NOMO-1 treated with DMSO at 0.1 percent for 48 hours (cell line): ENCODE measurements around the gene FOXP1.
A peak's percentile ranks its signal among the peaks of the same experiment; 100 is the strongest.

ENCODE experiments used
- DNase-seq: peaks from one replicate; lab custom pipeline; 2025; ENCODE audit not compliant: unreplicated experiment; lab: John Stamatoyannopoulos, UW

FOXP1 gene

GRCh38 chr3:71402911-71403310 is 180.6 kb downstream of the FOXP1 start:
- DNase-seq = peak; percentile 12

DNA sequence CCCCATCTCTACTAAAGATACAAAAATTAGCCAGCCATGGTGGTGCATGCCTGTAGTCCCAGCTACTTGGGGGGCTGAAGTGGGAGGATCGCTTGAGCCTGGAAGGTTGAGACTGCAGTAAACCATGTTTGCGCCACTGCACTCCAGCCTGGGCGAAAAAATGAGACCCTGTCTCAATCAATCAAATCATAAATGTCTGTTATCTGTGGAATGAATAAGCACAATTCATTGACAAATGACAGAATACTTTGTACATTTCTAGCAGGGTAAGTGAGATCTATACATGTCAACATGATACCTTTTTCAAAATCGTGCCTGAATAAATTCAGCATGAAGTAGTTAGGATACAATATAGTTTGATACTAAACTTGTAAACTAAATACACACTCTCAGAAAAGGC is 181.2 kb downstream of the FOXP1 start:
- DNase-seq = no peak

GRCh38 chr3:71401695-71402231 is 181.8 kb downstream of the FOXP1 start:
- no peak for DNase-seq

GRCh38 chr3:71400986-71401451 is 182.5 kb downstream of the FOXP1 start:
- DNase-seq = no peak

DNA sequence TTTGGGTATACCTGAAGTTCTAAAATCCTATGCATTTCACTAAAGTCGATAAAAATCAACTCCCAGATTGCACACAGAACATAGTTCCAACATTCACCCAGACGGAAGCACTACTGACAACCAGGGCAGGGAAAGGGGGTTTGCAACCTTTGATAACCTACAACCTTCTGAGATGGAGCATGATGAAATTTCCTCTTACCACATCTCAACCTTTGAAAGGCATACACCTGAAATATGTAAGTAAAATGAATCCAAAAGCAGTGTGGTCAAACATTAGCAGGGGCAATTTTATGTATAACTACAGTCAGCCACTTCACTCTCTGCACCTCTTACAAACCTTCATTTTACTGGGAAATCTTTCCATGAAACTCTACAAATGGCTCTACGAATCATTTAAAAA is 184.1 kb downstream of the FOXP1 start:
- no peak for DNase-seq

DNA sequence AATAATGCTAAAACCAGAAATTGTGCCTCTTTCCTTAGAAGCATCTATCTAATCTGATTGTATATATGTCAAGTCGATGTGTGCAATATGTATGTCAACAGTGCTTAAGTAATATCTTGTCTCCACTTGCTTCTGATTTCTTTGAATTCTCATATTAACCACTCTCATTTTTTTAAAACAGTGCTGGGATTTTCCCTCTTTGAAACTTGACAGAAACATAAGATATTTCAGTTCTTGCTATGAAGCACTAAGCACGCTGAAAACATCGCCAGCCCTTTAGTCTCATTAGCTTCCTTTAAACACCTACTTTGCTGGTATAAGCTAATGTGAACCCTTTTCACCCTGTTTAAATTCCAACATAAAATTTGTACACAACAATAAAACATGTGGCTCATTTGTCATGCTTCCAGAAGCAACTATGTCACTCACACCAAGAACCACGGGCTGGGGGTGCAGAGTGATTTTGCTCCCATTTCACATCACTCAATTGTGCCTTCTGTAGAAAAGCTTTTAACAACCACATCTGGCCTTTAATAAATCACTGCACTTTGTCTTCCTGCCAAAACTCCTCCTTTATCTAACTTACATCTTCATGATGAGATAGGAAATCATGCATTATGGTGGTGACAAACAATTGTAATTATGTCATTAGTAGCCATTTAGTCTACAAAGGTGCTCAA is 185.2 kb downstream of the FOXP1 start:
- no peak for DNase-seq

- no peak for DNase-seq
These were observed 185.8 kb downstream of the FOXP1 start for GRCh38 chr3:71397726-71398125.

DNA sequence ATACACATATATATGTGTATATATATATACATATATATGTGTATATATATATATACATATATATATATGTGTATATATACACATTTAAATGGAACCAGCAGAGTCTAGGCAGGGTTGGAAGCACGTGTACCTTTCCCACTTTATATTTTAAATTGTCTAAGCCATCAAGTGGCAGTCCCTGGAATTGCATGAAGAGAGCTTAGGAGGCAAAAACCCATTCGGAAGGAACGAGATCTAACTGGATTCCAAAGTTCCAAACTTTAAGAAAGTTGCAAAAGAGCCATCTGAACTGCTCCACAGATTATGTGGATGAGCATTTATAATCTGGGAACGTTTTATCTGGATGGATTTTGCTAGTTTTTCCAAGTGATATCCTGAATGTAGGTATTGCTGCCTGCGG is 186.5 kb downstream of the FOXP1 start:
- DNase-seq = no peak

DNA sequence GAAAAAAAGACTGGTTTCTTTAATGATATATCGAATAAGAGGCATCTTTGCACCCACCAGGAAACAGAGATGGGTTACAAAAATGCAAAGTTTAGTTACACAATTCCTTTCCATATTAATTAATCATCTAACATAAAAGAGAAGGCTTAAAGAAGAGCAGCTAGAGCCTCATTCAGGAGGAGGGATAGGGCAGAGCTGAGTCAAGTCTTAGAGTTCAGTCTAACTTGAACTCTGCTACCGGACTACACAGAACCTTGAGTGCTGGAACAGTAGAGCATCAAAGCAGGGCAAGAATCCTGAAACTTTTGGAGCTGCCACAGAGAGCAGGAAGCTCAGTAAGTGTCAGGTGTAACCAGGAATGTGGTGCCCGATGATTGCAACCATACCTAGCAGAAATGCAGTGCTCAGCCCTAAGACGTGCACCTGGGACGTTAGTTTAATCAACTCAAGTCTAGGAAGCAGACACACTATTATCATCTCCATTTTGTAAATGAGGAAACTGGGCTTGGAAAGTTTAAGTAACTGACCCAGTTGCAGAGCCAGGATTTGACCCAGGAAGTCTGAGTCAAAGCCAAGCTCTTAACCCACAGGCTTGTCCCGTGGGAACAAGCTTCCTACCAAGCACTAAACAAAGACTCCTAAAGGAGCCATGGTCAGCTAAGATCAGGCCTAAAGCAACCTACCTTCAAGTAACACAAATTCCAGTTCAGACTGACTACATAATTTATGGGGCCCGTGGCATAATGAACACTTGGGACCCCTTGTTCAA is 187.4 kb downstream of the FOXP1 start:
- DNase-seq = no peak

DNA sequence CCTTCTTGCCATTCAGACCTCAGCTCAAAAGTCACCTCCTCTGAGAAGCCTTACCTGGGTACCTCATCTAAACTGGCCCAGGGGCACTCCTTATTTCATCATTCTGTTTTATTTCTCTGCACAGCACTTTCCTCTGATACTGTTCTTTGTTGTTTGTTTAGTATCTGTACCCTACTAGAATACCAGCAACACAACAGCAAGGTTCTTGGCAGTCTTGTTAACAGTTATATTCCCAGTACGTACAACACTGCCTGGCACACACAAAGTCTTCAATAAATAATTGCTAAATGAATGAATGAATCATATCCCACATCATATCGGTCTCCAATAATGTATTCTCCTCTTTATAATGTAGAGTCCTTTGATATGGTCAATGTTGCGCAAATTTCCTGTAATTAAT is 188.1 kb downstream of the FOXP1 start:
- no peak for DNase-seq

- DNase-seq = no peak
These were observed 189.8 kb downstream of the FOXP1 start for GRCh38 chr3:71393745-71394144.

DNA sequence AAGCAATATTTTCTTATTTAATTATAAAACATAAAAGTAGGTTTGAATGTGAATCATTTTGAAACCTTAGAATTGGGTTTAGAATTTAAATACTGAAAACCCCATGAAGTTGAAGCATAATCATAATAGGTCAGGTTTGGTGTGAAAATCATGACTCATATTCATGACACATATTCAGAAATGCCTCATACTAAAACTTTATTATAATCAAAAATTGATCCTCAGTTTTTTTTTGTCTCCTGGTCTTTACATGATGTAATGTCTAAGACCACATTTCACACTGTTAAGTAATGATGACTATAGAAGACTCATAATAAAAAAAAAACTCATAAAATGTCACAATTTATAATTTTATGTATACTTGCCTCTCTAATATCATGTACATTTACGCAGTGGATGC is 190.4 kb downstream of the FOXP1 start:
- no peak for DNase-seq

DNA sequence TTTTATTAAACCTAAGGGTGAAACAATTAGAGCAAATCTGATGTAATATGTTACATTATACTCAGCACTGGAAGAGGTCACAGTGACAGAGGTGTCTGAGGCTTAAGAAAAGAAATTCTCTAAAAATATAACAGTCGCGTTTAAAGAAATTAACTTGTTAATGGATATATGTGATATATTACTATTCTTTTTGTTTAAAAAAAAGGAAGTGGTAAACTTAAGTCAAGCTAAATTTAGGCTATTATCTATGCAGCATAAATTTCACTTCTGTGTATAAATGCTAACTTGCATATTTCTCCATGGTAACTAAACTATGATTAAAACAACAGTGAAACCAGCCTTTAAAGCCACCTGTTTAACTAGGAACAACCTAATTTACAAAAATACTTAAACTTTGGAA is 191.3 kb downstream of the FOXP1 start:
- peak; percentile 86 for DNase-seq

DNA sequence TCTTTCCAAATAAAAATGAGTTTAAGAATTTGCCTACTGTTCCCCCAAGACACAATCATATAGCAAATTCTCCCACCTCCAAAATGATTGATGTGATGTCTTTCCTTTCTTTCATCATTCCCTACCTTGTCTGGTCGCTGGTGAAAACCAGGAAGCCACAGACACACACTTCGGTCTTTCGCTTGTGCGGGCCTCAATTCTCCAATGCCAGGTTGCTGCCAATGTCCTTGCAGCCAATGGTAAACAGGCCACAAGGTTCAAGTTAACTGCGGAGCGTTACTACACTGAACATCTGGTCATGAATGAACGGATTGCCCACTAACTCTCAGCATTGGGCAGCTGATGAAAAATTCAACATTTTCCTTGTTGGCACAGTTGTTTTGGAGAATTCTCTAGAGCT is 192.2 kb downstream of the FOXP1 start:
- DNase-seq = peak; percentile 11

- DNase-seq = peak; percentile 23
These were observed 193.5 kb downstream of the FOXP1 start for GRCh38 chr3:71389911-71390573.

- DNase-seq = no peak
These were observed 194.3 kb downstream of the FOXP1 start for GRCh38 chr3:71389191-71389590.

GRCh38 chr3:71388535-71389120 is 194.9 kb downstream of the FOXP1 start:
- DNase-seq = peak; percentile 47

DNA sequence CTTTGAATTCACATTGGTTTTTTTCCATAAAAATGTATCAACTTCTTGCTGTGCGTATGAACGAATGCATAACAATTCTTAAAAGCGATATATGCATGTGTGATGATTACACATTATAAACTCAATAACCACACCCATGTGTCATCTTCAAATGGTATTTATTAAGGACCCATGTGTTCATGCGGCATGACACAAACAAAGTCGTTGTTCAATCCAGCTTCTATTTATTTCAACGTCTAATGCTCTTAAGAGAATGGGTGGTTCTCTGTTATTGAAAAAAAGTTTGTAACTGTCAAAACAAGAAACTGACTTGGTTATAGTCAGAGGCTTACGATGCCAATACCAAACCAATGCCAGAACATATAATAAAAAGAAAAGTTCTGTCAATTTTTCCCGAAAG is 195.9 kb downstream of the FOXP1 start:
- no peak for DNase-seq

DNA sequence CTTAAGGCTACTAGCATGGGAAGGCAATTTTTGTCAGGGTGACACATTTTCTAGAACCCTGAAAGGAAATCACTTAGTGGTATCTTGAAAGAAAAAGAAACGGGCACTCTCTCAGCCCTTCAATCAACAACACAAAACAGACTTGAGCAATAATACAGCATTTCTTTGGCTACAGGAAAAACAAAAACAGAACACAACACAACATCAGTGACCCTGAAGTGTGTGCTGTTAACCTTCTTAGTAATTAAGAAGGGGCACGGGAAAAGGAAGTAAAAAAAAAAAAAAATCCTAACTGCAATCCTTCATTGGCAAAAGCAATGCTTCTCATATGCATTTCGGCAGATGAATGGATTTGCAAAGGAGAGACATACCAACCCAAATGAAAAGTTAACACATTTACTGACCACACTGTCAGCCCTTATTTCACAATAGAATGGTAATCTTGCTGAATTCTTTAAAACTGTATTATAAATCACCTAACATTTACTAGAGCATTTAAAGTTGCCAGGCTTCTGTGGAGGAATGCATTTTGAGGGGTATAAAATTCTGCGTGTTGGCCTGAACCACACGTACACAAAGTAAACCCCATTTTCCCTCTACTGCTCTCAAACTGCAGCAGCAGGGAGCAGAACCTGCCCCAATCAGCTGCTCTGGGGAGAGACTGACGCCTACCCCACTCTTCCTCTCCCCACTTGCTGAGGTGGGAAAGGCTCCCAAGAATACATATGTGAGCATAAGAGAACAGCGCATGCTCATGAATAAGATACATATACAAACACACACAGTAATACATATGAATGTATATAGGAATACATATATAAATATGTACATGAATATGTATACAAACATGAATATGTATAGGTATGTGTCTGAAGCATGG is 198.5 kb downstream of the FOXP1 start:
- DNase-seq = peak; percentile 59

GRCh38 chr3:71384388-71384787 is 199.1 kb downstream of the FOXP1 start:
- DNase-seq = no peak
